SK-N-SH treated with all-trans-retinoic acid at 6 μM for 48 hours (cell line): Measurements from ENCODE around the gene CHRNE.

Experiments
- ARNTL ChIP-seq: fragments of 450-650 bp; formaldehyde crosslinking; IDR thresholded peaks from 2 replicates; pipeline ENCODE4 v1.5.0; 2020; ENCODE audit warnings: low read depth, mild to moderate bottlenecking, moderate library complexity, borderline replicate concordance
- BACH2 ChIP-seq: fragments of 250-450 bp; sonication (Bioruptor Pico); IDR thresholded peaks from 2 replicates; pipeline ENCODE4 v1.9.0; 2021; ENCODE audit warnings: mild to moderate bottlenecking, borderline replicate concordance
- ZFP30 ChIP-seq: fragments of 450-650 bp; formaldehyde crosslinking; IDR thresholded peaks from 2 replicates; pipeline ENCODE4 v1.5.0; 2022; ENCODE audit warnings: mild to moderate bottlenecking, moderate library complexity
- ZNF70 ChIP-seq: fragments of 450-650 bp; formaldehyde crosslinking; IDR thresholded peaks from 2 replicates; pipeline ENCODE4 v1.5.0; 2020; ENCODE audit warnings: mild to moderate bottlenecking, moderate library complexity
- TF ChIP-seq, protein P1 (sequence below): fragments of 250-450 bp; sonication (Bioruptor Pico); IDR thresholded peaks from 2 replicates; pipeline ENCODE4 v1.8.0; 2020; ENCODE audit warnings: mild to moderate bottlenecking, moderate library complexity, borderline replicate concordance

DNA sequence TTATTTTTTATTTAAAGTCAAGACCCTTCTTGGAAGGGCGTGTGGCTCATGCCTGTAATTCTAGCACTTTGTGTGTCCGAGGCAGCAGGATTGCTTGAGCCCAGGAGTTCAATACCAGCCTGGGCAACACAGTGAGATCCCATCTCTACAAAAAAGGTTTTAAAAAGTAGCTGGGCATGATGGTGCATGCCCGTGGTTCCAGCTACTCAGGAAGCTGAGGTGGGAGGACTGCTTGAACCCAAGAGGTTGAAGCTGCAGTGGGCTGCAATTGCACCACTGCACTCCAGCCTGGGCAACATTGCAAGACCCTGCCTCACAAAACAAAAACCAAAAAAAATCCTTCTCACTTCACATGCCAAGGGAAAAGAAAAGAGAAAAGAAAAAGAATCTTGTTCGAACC is 40.2 kb downstream of the CHRNE start:
- TF ChIP-seq, protein P1, sequence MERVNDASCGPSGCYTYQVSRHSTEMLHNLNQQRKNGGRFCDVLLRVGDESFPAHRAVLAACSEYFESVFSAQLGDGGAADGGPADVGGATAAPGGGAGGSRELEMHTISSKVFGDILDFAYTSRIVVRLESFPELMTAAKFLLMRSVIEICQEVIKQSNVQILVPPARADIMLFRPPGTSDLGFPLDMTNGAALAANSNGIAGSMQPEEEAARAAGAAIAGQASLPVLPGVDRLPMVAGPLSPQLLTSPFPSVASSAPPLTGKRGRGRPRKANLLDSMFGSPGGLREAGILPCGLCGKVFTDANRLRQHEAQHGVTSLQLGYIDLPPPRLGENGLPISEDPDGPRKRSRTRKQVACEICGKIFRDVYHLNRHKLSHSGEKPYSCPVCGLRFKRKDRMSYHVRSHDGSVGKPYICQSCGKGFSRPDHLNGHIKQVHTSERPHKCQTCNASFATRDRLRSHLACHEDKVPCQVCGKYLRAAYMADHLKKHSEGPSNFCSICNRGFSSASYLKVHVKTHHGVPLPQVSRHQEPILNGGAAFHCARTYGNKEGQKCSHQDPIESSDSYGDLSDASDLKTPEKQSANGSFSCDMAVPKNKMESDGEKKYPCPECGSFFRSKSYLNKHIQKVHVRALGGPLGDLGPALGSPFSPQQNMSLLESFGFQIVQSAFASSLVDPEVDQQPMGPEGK = no peak
- TF ChIP-seq BACH2 (CRISPR knock-in tag) (no peak), ZFP30 (CRISPR knock-in tag) (no peak), ARNTL (CRISPR knock-in tag) (no peak), ZNF70 (CRISPR knock-in tag) (no peak)
